HUDEP-2 (cell line): Measurements from ENCODE around the gene PCDHGA8.
"Not testable (repeated sequence)": the region's sequence is repeated elsewhere in the genome, so short reads cannot be mapped to it uniquely, and the experiment has no call there.

ENCODE experiments used
- DNase-seq, 76 experiments: peaks; one replicate each; lab custom pipeline; 2025; ENCODE audit not compliant: unreplicated experiment in 76 of 76; lab: John Stamatoyannopoulos, UW

PCDHGA8 gene

DNA sequence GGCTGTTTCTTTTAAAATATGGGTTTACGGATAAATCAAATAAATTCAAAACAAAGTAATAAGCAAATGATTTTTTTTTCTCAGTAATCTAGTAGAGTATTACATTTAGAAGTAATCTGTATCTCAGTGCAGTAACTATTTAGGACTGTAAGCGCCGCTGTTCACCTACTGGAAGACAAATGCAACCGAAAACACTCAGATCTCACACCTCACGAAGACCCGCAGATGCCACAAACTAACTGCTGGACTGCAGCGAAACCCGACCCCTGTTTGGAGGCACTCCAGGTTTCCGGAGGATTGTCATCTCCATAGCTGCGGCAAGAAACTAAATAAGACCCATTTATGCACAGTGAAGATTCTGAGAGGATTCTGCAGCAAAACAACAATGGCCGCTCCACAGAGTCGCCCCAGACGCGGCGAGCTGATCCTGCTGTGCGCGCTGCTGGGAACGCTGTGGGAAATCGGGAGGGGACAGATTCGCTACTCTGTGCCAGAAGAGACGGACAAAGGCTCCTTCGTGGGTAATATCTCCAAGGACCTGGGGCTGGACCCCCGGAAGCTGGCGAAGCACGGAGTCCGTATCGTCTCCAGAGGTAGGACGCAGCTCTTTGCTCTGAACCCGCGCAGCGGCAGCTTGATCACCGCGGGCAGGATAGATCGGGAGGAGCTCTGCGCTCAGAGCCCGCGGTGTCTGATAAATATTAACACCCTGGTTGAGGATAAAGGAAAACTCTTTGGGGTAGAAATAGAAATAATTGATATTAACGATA, at the start of gene PCDHGA8:
Gene PCDHGA8, plus strand, starts transcription at position 205 of the 770 bp plus-strand sequence. Its CDS starts 181 bp downstream, at position 386.
- DNase-seq: no peak

DNA sequence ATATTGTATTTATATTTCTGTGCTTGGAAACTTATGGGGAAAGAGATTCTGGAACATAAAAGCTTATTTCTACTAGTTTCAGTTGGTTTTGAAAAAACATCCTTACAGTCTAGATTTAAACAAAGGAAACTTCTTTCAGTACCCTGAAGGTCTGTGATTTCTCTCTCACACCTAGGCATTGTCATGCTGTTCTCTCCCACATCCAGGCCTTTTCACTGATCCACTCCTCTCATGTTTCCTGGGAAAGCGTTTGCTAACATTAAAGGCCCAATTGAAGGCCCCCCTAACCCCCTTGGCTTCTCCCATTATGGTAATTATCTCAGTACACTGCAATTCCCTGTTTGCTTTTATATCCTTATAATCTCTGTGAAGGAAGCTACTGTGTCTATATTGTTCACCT, 49.7 kb upstream of the PCDHGA8 start:
- DNase-seq: no peak

DNA sequence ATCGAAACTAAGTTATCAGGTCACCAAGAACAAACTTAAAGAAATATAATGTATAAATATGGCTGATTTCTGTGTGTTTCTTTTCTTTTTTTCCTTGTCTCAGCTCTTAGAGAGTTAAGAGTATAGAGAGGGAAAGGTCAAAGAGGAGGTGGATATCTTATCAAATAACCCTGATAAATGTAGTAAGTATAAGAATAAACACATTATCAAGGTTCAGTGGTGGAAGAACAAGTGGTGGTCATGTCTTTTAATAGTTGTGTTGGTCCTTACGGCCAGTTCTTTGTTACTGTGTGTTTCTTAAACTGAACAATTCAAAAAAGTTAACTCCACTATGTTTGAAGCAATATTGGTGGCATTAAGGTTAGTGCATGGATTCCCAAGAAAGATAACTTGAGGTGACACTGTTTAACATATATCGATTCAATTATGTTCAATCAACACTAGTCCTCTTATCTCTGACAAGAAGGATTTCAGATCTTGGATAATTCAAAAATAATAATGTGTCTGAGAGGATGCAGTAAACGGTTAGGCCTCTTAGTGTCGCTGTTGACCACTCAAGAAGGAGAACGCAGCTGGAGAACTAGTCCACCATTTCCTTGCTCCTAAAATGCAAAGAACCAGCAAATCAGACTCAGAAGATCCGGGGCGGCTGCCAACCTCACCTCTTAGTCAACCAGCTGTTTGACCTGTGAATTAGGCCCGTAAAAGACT, 49.0 kb upstream of the PCDHGA8 start, which contains the start of gene PCDHGA3:
Gene PCDHGA3, plus strand, starts transcription at position 588 of the 711 bp plus-strand sequence. CDS start 205 bp downstream, outside the sequence.
- DNase-seq: peak in 1 of 76 experiments; percentile 2

- no peak for DNase-seq
These were observed 48.4 kb upstream of the PCDHGA8 start for GRCh38 chr5:141343953-141344463.

- no peak for DNase-seq
These were observed 47.1 kb upstream of the PCDHGA8 start for GRCh38 chr5:141345327-141345726.

DNA sequence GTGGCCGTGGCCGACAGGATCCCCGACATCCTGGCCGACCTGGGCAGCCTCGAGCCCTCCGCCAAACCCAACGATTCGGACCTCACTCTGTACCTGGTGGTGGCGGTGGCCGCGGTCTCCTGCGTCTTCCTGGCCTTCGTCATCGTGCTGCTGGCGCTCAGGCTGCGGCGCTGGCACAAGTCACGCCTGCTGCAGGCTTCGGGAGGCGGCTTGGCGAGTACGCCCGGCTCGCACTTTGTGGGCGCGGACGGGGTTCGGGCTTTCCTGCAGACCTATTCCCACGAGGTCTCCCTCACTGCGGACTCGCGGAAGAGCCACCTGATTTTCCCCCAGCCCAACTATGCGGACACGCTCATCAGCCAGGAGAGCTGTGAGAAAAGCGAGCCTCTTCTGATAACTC, 46.4 kb upstream of the PCDHGA8 start:
- DNase-seq: not testable (repeated sequence)

DNA sequence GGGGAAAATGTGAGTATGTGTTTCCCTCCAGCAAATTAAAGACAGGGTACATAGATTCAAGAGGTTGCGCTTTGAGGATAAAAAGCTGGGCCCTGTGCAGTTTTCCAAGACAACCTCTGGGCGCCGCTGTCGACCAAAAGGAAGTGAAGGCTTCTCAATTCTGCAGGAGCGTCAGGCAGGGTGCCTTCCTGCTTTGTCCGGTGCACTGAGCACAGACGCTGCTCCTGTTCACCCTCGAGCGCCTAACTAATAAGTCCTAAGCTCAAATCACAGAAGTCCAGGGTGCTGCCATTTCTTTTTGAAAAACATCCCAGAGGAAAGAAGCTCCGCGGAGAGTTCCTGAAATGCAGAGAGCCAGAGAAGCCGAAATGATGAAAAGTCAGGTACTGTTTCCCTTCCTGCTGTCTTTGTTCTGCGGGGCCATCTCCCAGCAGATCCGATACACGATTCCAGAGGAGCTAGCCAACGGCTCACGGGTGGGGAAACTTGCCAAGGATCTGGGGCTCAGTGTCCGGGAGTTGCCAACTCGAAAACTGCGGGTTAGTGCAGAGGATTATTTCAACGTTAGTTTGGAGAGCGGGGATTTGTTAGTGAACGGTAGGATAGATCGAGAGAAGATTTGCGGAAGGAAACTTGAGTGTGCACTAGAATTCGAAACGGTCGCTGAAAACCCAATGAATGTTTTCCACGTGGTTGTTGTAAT, 42.4 kb upstream of the PCDHGA8 start, which contains the start of gene PCDHGB1:
Gene PCDHGB1, plus strand, starts transcription at position 183 of the 703 bp plus-strand sequence. Its CDS starts 162 bp downstream, at position 345.
- peak in 1 of 76 experiments; percentile 1 for DNase-seq

DNA sequence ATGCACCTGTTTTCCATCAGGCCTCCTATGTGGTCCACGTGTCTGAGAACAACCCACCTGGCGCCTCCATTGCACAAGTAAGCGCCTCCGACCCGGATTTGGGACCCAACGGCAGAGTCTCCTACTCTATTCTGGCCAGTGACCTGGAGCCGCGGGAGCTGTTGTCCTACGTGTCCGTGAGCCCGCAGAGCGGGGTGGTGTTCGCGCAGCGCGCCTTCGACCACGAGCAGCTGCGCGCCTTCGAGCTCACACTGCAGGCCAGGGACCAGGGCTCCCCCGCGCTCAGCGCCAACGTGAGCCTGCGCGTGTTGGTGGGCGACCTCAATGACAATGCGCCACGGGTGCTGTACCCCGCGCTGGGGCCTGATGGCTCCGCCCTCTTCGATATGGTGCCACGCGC, 40.8 kb upstream of the PCDHGA8 start:
- DNase-seq: no peak

GRCh38 chr5:141354900-141355469, 37.4 kb upstream of the PCDHGA8 start, which contains the start of gene PCDHGA4:
TSS of gene PCDHGA4 (plus strand) at chr5:141355021. CDS start at chr5:141355108, 87 bp downstream.
- no peak for DNase-seq

DNA sequence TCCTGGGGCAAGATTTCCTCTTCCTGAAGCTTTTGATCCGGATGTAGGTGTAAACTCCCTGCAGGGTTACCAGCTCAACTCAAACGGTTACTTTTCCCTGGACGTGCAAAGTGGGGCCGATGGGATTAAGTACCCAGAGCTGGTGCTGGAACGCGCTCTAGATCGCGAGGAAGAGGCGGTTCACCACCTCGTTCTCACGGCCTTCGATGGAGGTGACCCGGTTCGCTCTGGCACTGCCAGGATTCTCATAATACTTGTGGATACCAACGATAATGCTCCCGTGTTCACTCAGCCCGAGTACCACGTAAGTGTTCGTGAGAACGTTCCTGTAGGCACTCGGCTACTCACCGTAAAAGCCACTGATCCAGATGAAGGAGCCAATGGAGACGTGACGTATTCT, 36.8 kb upstream of the PCDHGA8 start:
- DNase-seq: no peak

DNA sequence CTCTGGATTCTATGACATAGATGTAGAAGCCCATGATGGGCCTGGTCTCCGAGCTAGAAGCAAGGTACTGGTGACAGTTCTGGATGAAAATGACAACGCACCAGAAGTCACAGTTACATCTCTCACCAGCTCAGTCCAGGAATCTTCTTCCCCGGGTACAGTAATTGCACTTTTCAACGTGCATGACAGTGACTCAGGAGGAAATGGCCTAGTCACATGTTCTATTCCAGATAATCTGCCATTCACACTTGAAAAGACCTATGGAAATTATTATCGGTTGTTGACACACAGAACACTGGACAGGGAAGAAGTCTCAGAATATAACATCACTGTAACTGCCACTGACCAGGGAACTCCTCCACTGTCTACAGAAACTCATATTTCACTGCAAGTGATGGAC, 36.3 kb upstream of the PCDHGA8 start:
- no peak for DNase-seq

GRCh38 chr5:141356950-141357349, 35.5 kb upstream of the PCDHGA8 start:
- DNase-seq: no peak

- DNase-seq: no peak
These were observed 32.5 kb upstream of the PCDHGA8 start, which contains the start of gene PCDHGB2 for GRCh38 chr5:141359790-141360426. TSS of gene PCDHGB2 (plus strand) at chr5:141359994. CDS start at chr5:141360136, 142 bp downstream.

GRCh38 chr5:141360685-141361084, 31.7 kb upstream of the PCDHGA8 start:
- no peak for DNase-seq

DNA sequence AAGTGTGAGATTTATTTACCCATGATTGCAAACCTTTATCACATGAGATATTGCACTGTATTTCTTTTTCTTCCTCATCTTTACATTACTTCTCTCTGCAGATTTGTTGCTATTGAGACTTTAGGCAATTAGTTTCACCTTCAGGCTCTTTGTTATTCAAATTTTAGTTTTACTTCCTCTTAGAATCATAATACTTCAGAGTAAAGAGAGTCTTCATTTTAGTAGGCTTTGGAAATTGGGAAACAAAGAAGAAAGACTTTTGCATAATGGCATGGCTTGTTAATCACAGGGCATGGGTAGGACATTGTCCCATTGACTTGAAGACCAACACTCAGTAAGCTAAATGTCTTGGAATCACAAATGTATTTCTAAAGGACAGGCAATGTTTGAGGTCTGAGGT, 29.7 kb upstream of the PCDHGA8 start:
- DNase-seq: no peak

- no peak for DNase-seq
These were observed 28.3 kb upstream of the PCDHGA8 start, which contains the start of gene PCDHGA5 for GRCh38 chr5:141363952-141364660. TSS of gene PCDHGA5 (plus strand) at chr5:141364162. CDS start at chr5:141364331, 169 bp downstream.

DNA sequence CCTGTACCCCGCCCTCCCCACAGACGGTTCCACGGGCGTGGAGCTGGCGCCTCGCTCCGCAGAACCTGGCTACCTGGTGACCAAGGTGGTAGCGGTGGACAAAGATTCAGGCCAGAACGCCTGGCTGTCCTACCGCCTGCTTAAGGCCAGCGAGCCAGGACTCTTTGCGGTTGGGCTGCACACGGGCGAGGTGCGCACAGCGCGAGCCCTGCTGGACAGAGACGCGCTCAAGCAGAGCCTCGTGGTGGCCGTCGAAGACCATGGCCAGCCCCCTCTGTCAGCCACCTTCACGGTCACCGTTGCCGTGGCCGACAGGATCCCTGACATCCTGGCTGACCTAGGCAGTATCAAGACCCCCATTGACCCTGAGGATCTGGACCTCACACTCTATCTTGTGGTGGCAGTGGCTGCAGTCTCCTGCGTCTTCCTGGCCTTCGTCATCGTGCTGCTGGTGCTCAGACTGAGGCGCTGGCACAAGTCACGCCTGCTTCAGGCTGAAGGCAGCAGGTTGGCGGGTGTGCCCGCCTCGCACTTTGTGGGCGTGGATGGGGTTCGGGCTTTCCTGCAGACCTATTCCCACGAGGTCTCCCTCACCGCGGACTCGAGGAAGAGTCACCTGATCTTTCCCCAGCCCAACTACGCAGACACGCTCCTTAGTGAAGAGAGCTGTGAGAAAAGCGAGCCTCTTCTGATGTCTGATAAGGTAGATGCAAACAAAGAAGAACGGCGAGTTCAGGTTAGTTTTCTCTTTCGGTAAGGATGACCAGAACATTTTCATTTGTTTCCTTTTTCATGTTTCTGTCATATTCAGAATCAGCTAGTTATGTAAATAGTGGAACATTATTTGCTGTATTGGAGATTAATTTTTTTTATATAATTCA, 26.2 kb upstream of the PCDHGA8 start:
- DNase-seq: no peak
